Measurements from ENCODE around the gene GIT1. TPM values are rescaled to one million over a fixed set of nuclear protein-coding genes. Genes with fewer than 3 reads are reported as not detected.
A peak's percentile ranks its signal among the peaks of the same experiment; 100 is the strongest.

The GIT1 gene
- total and polyA plus RNA-seq, 2 of the 13 experiments (the other 11 are each of a cell fraction or from before 2014, with no cell fraction given): 14.2 to 30.8 TPM

GRCh38 chr17:29579866-29580771 is 9.3 kb downstream of the GIT1 start (continued):
- TF ChIP-seq PITX1 (CRISPR knock-in tag; IDR thresholded peaks at IDR 0.05): peak; percentile 47; the same call in 1 of the 2 replicates
- TF ChIP-seq ZNF605 (CRISPR knock-in tag; IDR thresholded peaks at IDR 0.05): no peak
- TF ChIP-seq IRF9 (CRISPR knock-in tag; IDR thresholded peaks at IDR 0.05; ENCODE audit: borderline replicate concordance): peak; percentile 67; the same call in 1 of the 2 replicates
- TF ChIP-seq STAG1 (CRISPR knock-in tag; IDR thresholded peaks at IDR 0.05): peak; percentile 84
- TF ChIP-seq BCLAF1 (IDR thresholded peaks at IDR 0.05): no peak
- no peak for TF ChIP-seq IRF1 (CRISPR knock-in tag; IDR thresholded peaks at IDR 0.05; ENCODE audit: low read depth)
- no peak for TF ChIP-seq RFXANK (CRISPR knock-in tag; IDR thresholded peaks at IDR 0.05)
- no peak for TF ChIP-seq ZBTB46 (CRISPR knock-in tag; IDR thresholded peaks at IDR 0.05; ENCODE audit: borderline replicate concordance)
- TF ChIP-seq ZNF674 (CRISPR knock-in tag; IDR thresholded peaks at IDR 0.05; ENCODE audit: low read depth): no peak
- no peak for TF ChIP-seq MED1 (CRISPR knock-in tag; IDR thresholded peaks at IDR 0.05)
- TF ChIP-seq HDAC2 (CRISPR knock-in tag; IDR thresholded peaks at IDR 0.05): peak; percentile 49; the same call in 1 of the 2 replicates
- TF ChIP-seq FUBP1 (CRISPR knock-in tag; IDR thresholded peaks at IDR 0.05; ENCODE audit: borderline replicate concordance): no peak
- no peak for TF ChIP-seq ZBTB20 (CRISPR knock-in tag; IDR thresholded peaks at IDR 0.05; ENCODE audit: borderline replicate concordance, low read depth)
- TF ChIP-seq ZNF431 (CRISPR knock-in tag; IDR thresholded peaks at IDR 0.05; ENCODE audit: borderline replicate concordance, low read depth): no peak
- peak; percentile 43 for TF ChIP-seq FOSL2 (CRISPR knock-in tag; IDR thresholded peaks at IDR 0.05)
- TF ChIP-seq MED8 (CRISPR knock-in tag; IDR thresholded peaks at IDR 0.05; ENCODE audit: insufficient replicate concordance): no peak
